WI38 (cell line): ENCODE results near the gene CAPN11.

ENCODE experiments used
- H3K4me3 ChIP-seq: 2 replicates; pipeline ENCODE4 v1.5.1; 2011; ENCODE audit warnings: low read depth, mild to moderate bottlenecking, control low read depth, low read length
- CTCF ChIP-seq: IDR thresholded peaks from 2 replicates; pipeline ENCODE4 v1.5.1; 2012; ENCODE audit warnings: low read depth, mild to moderate bottlenecking, control low read depth, low read length

CAPN11 gene

GRCh38 chr6:44202972-44203750 lies 44.5 kb downstream of the CAPN11 start:
- TF ChIP-seq CTCF: no peak

GRCh38 chr6:44203955-44204354 lies 45.3 kb downstream of the CAPN11 start:
- no peak for TF ChIP-seq CTCF
- H3K4me3 ChIP-seq: no peak overlapping the region

More at GRCh38 chr6:44202972-44203750, 44.5 kb downstream of the CAPN11 start:
- H3K4me3 ChIP-seq: no peak overlapping the region

GRCh38 chr6:44207966-44208365 lies 49.3 kb downstream of the CAPN11 start:
- H3K4me3 ChIP-seq: no peak overlapping the region
- no peak for TF ChIP-seq CTCF

GRCh38 chr6:44211284-44211683 lies 52.7 kb downstream of the CAPN11 start:
- H3K4me3 ChIP-seq: no peak overlapping the region
- TF ChIP-seq CTCF: no peak

DNA sequence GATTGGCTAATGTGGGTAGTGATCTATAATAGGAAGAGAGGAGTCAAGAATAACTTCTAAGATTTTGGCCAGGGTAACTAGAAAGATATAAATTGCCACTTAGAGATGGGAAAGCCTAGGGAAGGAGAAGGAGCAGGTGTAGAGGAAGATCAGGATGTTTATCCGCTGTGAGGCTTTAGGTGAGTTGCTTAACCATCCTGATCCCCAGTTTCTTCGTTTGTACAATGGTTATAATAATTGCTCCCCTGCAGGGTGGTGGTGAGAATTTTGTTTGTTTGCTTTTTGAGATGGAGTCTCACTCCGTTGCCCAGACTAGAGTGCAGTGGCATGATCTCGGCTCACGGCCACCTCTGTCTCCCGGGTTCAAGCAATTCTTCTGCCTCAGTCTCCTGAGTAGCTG lies 55.7 kb downstream of the CAPN11 start:
- H3K4me3 ChIP-seq: no peak overlapping the region
- TF ChIP-seq CTCF: no peak

DNA sequence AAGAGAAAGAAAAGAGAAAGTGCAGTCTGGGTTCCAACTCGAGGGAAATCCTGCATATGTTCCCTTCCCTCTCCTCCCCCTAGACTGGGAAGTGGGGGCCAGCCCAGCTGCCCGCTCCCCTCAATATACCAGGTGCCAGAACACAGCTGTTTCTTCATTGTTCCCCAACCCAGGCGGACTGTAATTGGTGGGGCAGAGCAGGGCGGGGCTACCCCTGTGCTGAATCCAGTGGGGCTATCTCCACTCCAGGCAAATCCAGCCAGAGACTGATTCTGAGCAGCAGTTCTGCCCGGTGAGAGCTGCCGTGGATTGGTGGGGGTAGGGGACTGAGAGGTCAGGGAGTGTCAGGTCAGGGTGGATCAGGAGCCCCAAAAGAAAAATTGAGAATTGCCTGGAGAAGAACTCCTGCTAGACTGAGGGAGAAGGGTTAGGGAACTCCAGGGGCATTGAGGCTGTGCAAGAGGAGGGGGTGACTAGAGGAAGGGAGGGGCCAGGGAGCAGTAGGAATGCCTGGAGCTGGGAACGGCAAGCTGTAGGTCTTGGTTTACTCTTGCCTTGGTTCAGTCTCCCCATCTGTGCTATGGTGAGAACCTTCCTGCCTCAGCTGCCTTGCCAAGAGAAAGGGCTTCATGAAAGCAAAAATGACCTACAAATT lies 58.2 kb downstream of the CAPN11 start, which contains the start of gene MYMX:
Gene MYMX (plus strand): TSS at position 250 of the 655 bp plus-strand sequence. CDS start 546 bp downstream, outside the sequence.
- TF ChIP-seq CTCF: no peak
- no peak within 1 kb of the TSS for H3K4me3 ChIP-seq

- TF ChIP-seq CTCF: no peak
- H3K4me3 ChIP-seq: no peak overlapping the region
These were observed 58.9 kb downstream of the CAPN11 start for GRCh38 chr6:44217332-44218143.
